ENCODE results near the gene TCFL5.

- no peak for TF ChIP-seq CTCF (IDR thresholded peaks at IDR 0.05; ENCODE audit: insufficient read depth, low read length, poor library complexity, severe bottlenecking)
- no peak for TF ChIP-seq EZH2phosphoT487 (conservative IDR thresholded peaks at IDR 0.05; ENCODE audit: low read length)
These were observed 56.4 kb downstream of the TCFL5 start for GRCh38 chr20:62805155-62805710.

Data from SU-DHL-6 (cell line).